ENCODE data around the gene PDGFA. TPM values are rescaled to one million over a fixed set of nuclear protein-coding genes. Genes with fewer than 3 reads are reported as not detected.

PDGFA gene
- total RNA-seq, 1 experiment from 2014 or later, result 129 TPM

- no peak for TF ChIP-seq JAZF1 (CRISPR knock-in tag; IDR thresholded peaks at IDR 0.05)
- no peak for TF ChIP-seq TEAD4 (CRISPR knock-in tag; IDR thresholded peaks at IDR 0.05)
- TF ChIP-seq FOXK1 (CRISPR knock-in tag; IDR thresholded peaks at IDR 0.05), result no peak
- no peak for TF ChIP-seq ZNF232 (CRISPR knock-in tag; IDR thresholded peaks at IDR 0.05)
- TF ChIP-seq FOXJ3 (CRISPR knock-in tag; IDR thresholded peaks at IDR 0.05; ENCODE audit: borderline replicate concordance), result no peak
- no peak for TF ChIP-seq ZNF416 (CRISPR knock-in tag; IDR thresholded peaks at IDR 0.05)
- H3K36me3 Mint-ChIP-seq, result peaks cover 42% of the 10 kb centered on the region
- peaks cover 9% of the 10 kb centered on the region for H3K4me1 Mint-ChIP-seq
- no peak overlapping the region for H3K4me3 Mint-ChIP-seq
- peak overlapping the region; percentile 84 for H3K27ac Mint-ChIP-seq
- ChIA-PET CTCF (interaction anchor here (0.6 to 1.6 kb wide), 4 partner anchors 12 to 182 kb away, joined by 3 to 4 read pairs (median 4); no protein-coding TSS in a partner anchor), POLR2A (no interaction called here)
- ATAC-seq, result no peak
- peak; percentile 11 for DNase-seq (ENCODE audit: low spot score)
- no peaks in the 10 kb centered on the region for H3K27me3 Mint-ChIP-seq (ENCODE audit: low read depth)
- H3K9me3 Mint-ChIP-seq, result no peaks in the 10 kb centered on the region
Observed at GRCh38 chr7:503575-504111, 16.0 kb downstream of the PDGFA start.

- H3K36me3 Mint-ChIP-seq, result peaks cover 52% of the 10 kb centered on the region
- POLR2A ChIA-PET, result interaction anchor here (0.7 kb wide), 1 partner anchor 58 kb away, joined by 4 read pairs; no protein-coding TSS in a partner anchor
Observed at GRCh38 chr7:502296-502695, 17.4 kb downstream of the PDGFA start.

More at GRCh38 chr7:502296-502695, 17.4 kb downstream of the PDGFA start:
- Mint-ChIP-seq H3K4me1 (peaks cover 16% of the 10 kb centered on the region), H3K9me3 (no peaks in the 10 kb centered on the region), H3K4me3 (no peak overlapping the region), H3K27me3 (ENCODE audit: low read depth) (no peaks in the 10 kb centered on the region), H3K27ac (no peak overlapping the region)
- CTCF ChIA-PET, result interaction anchor here (0.8 kb wide), 1 partner anchor 13 kb away, joined by 4 read pairs; no protein-coding TSS in a partner anchor
- DNase-seq (ENCODE audit: low spot score) (no peak), ATAC-seq (no peak)
- TF ChIP-seq IRF2 (CRISPR knock-in tag; IDR thresholded peaks at IDR 0.05; ENCODE audit: borderline replicate concordance, low read depth) (no peak), HMGA2 (CRISPR knock-in tag; IDR thresholded peaks at IDR 0.05) (no peak), ZBTB21 (CRISPR knock-in tag; IDR thresholded peaks at IDR 0.05; ENCODE audit: borderline replicate concordance) (no peak), ZNF671 (CRISPR knock-in tag; IDR thresholded peaks at IDR 0.05) (no peak), HMGXB4 (CRISPR knock-in tag; IDR thresholded peaks at IDR 0.05) (no peak), TEAD4 (CRISPR knock-in tag; IDR thresholded peaks at IDR 0.05) (no peak), SMAD3 (CRISPR knock-in tag; IDR thresholded peaks at IDR 0.05; ENCODE audit: borderline replicate concordance) (no peak), NFYB (CRISPR knock-in tag; conservative IDR thresholded peaks at IDR 0.05; ENCODE audit: low read depth) (no peak), JAZF1 (CRISPR knock-in tag; IDR thresholded peaks at IDR 0.05) (no peak), ZNF138 (CRISPR knock-in tag; conservative IDR thresholded peaks at IDR 0.05) (no peak), ZNF396 (CRISPR knock-in tag; IDR thresholded peaks at IDR 0.05; ENCODE audit: borderline replicate concordance) (no peak), SP1 (CRISPR knock-in tag; conservative IDR thresholded peaks at IDR 0.05) (no peak), IRF1 (CRISPR knock-in tag; IDR thresholded peaks at IDR 0.05) (no peak), FOXP4 (CRISPR knock-in tag; IDR thresholded peaks at IDR 0.05) (no peak), PRRX2 (CRISPR knock-in tag; IDR thresholded peaks at IDR 0.05) (no peak), SMAD4 (CRISPR knock-in tag; IDR thresholded peaks at IDR 0.05) (no peak), TEAD1 (CRISPR knock-in tag; IDR thresholded peaks at IDR 0.05) (no peak), NR1H2 (CRISPR knock-in tag; IDR thresholded peaks at IDR 0.05) (no peak), TCF7 (CRISPR knock-in tag; IDR thresholded peaks at IDR 0.05; ENCODE audit: low read depth) (no peak), MLX (CRISPR knock-in tag; IDR thresholded peaks at IDR 0.05) (no peak)
